Measurements from ENCODE around the gene TINAGL1. TPM values are rescaled to one million over a fixed set of nuclear protein-coding genes. Genes with fewer than 3 reads are reported as not detected.

TINAGL1 gene
- total and polyA plus RNA-seq, 2 of the 13 experiments (the other 11 are each of a cell fraction or from before 2014, with no cell fraction given): 24.7 to 76.8 TPM

DNA sequence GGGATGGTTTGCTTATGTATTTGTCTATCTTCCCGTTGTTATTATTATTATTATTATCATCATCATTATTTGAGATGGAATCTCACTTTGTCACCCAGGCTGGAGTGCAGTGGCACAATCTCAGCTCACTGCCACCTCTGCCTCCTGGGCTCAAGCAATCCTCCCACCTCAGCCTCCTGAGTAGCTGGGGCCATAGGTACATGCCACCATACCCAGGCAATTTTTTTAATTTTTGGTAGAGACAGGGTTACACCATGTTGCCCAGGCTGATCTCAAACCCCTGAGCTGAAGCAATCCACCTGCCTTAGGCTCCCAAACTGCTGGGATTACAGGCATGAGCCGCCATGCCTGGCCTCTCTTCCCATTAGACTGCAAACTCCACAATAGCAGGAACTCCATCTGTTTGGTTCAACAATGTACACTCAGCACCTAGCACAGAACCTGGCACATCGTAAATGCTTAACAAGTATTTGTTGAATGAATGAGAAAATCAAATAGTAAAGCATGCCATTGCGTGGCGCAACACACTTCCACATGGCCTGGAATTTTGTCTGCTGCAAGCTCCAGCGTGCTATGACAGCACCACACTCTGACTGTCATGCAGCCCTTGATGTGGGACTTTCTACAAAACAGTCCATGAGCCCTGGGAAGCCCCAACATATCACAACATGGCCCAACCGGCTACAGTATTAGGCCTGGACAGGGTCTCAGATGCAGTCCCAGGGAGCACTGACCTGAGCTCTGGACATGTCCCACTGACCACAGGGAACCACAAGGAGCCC is 3.8 kb upstream of the TINAGL1 start (continued):
- TF ChIP-seq, protein P1, sequence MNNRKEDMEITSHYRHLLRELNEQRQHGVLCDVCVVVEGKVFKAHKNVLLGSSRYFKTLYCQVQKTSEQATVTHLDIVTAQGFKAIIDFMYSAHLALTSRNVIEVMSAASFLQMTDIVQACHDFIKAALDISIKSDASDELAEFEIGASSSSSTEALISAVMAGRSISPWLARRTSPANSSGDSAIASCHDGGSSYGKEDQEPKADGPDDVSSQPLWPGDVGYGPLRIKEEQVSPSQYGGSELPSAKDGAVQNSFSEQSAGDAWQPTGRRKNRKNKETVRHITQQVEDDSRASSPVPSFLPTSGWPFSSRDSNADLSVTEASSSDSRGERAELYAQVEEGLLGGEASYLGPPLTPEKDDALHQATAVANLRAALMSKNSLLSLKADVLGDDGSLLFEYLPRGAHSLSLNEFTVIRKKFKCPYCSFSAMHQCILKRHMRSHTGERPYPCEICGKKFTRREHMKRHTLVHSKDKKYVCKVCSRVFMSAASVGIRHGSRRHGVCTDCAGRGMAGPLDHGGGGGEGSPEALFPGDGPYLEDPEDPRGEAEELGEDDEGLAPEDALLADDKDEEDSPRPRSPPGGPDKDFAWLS (CRISPR knock-in tag; IDR thresholded peaks at IDR 0.05; ENCODE audit: borderline replicate concordance): no peak
- no peak for TF ChIP-seq MAF1 (CRISPR knock-in tag; IDR thresholded peaks at IDR 0.05; ENCODE audit: borderline replicate concordance)
- TF ChIP-seq ELF1 (CRISPR knock-in tag; IDR thresholded peaks at IDR 0.05): no peak
- TF ChIP-seq, protein P2, sequence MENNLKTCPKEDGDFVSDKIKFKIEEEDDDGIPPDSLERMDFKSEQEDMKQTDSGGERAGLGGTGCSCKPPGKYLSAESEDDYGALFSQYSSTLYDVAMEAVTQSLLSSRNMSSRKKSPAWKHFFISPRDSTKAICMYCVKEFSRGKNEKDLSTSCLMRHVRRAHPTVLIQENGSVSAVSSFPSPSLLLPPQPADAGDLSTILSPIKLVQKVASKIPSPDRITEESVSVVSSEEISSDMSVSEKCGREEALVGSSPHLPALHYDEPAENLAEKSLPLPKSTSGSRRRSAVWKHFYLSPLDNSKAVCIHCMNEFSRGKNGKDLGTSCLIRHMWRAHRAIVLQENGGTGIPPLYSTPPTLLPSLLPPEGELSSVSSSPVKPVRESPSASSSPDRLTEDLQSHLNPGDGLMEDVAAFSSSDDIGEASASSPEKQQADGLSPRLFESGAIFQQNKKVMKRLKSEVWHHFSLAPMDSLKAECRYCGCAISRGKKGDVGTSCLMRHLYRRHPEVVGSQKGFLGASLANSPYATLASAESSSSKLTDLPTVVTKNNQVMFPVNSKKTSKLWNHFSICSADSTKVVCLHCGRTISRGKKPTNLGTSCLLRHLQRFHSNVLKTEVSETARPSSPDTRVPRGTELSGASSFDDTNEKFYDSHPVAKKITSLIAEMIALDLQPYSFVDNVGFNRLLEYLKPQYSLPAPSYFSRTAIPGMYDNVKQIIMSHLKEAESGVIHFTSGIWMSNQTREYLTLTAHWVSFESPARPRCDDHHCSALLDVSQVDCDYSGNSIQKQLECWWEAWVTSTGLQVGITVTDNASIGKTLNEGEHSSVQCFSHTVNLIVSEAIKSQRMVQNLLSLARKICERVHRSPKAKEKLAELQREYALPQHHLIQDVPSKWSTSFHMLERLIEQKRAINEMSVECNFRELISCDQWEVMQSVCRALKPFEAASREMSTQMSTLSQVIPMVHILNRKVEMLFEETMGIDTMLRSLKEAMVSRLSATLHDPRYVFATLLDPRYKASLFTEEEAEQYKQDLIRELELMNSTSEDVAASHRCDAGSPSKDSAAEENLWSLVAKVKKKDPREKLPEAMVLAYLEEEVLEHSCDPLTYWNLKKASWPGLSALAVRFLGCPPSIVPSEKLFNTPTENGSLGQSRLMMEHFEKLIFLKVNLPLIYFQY (CRISPR knock-in tag; IDR thresholded peaks at IDR 0.05; ENCODE audit: borderline replicate concordance): peak; percentile 52; the same call in 1 of the 2 replicates
- peak; percentile 64; the same call in 1 of the 2 replicates for TF ChIP-seq HMG20A (CRISPR knock-in tag; IDR thresholded peaks at IDR 0.05; ENCODE audit: borderline replicate concordance)
- no peak for TF ChIP-seq ZFX (CRISPR knock-in tag; IDR thresholded peaks at IDR 0.05; ENCODE audit: low read depth)
- TF ChIP-seq U2AF2 (IDR thresholded peaks at IDR 0.05; ENCODE audit: low read depth, low read length): no peak
- TF ChIP-seq, protein P3, sequence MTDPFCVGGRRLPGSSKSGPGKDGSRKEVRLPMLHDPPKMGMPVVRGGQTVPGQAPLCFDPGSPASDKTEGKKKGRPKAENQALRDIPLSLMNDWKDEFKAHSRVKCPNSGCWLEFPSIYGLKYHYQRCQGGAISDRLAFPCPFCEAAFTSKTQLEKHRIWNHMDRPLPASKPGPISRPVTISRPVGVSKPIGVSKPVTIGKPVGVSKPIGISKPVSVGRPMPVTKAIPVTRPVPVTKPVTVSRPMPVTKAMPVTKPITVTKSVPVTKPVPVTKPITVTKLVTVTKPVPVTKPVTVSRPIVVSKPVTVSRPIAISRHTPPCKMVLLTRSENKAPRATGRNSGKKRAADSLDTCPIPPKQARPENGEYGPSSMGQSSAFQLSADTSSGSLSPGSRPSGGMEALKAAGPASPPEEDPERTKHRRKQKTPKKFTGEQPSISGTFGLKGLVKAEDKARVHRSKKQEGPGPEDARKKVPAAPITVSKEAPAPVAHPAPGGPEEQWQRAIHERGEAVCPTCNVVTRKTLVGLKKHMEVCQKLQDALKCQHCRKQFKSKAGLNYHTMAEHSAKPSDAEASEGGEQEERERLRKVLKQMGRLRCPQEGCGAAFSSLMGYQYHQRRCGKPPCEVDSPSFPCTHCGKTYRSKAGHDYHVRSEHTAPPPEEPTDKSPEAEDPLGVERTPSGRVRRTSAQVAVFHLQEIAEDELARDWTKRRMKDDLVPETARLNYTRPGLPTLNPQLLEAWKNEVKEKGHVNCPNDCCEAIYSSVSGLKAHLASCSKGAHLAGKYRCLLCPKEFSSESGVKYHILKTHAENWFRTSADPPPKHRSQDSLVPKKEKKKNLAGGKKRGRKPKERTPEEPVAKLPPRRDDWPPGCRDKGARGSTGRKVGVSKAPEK (CRISPR knock-in tag; IDR thresholded peaks at IDR 0.05; ENCODE audit: borderline replicate concordance): no peak
- TF ChIP-seq BRCA1 (CRISPR knock-in tag; IDR thresholded peaks at IDR 0.05): no peak
- TF ChIP-seq ZNF225 (CRISPR knock-in tag; IDR thresholded peaks at IDR 0.05): no peak
- TF ChIP-seq MAFG (CRISPR knock-in tag; IDR thresholded peaks at IDR 0.05): no peak
- no peak for TF ChIP-seq NONO (IDR thresholded peaks at IDR 0.05)
- TF ChIP-seq NONO (CRISPR knock-in tag; conservative IDR thresholded peaks at IDR 0.05): no peak

All from HepG2 (cell line).